Measurements from ENCODE around the gene SCNN1G.

- TF ChIP-seq ZNF280B (CRISPR knock-in tag; IDR thresholded peaks at IDR 0.05) (no peak), ZNF436 (CRISPR knock-in tag; IDR thresholded peaks at IDR 0.05) (no peak), C11orf30 (IDR thresholded peaks at IDR 0.05; ENCODE audit: low read depth) (no peak), MLX (CRISPR knock-in tag; conservative IDR thresholded peaks at IDR 0.05) (no peak), SMC3 (conservative IDR thresholded peaks at IDR 0.05; ENCODE audit: insufficient read depth, low read depth, low read length) (no peak), TEAD2 (tag; IDR thresholded peaks at IDR 0.05) (no peak), TBP (optimal IDR thresholded peaks at IDR 0.05; ENCODE audit: low read depth, low read length) (no peak), PREB (CRISPR knock-in tag; IDR thresholded peaks at IDR 0.05) (no peak), WHSC1 (IDR thresholded peaks at IDR 0.05; ENCODE audit: low read length) (no peak), MXI1 (IDR thresholded peaks at IDR 0.05; ENCODE audit: low read depth, low read length) (no peak)
- TF ChIP-seq, protein P1, sequence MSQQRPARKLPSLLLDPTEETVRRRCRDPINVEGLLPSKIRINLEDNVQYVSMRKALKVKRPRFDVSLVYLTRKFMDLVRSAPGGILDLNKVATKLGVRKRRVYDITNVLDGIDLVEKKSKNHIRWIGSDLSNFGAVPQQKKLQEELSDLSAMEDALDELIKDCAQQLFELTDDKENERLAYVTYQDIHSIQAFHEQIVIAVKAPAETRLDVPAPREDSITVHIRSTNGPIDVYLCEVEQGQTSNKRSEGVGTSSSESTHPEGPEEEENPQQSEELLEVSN (IDR thresholded peaks at IDR 0.05; ENCODE audit: borderline replicate concordance in 1 of 2, extremely low read depth in 1 of 2, insufficient read depth in 1 of 2, insufficient read length in 1 of 2, low read depth in 1 of 2, low read length in 1 of 2, poor library complexity in 1 of 2, severe bottlenecking in 1 of 2) = no peak
These were observed 66.0 kb downstream of the SCNN1G start for GRCh38 chr16:23248261-23249194.
